ENCODE results near the gene SUSD4. TPM values are rescaled to one million over a fixed set of nuclear protein-coding genes. Genes with fewer than 3 reads are reported as not detected.

Gene SUSD4
- total RNA-seq, 1 experiment from 2014 or later, result 3.2 TPM

DNA sequence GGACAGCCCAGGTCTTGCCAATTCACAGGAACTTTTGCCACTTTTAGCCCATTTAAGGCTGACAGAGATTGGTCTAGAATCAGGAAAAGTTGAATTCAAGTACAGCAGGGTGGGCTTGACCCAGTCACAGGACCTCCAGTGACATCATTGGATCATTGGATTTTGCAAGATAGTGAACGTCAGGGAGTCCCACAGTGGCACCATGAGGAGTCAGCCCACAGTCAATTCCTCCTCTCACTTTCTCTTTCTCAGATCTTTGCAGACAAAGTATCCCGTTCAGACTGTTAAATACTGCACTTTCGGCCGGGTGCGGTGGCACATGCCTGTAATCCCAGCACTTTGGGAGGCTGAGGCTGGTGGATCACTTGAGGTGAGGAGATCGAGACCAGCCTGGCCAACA, 163.1 kb downstream of the SUSD4 start:
- Histone ChIP-seq H3K9me3 (ENCODE audit: insufficient read depth, low read depth) (peaks cover 4% of the 10 kb centered on the region; the same call in 1 of the 2 replicates), H3F3A (ENCODE audit: insufficient read depth, low read depth) (no peaks in the 10 kb centered on the region), H3K27ac (no peak overlapping the region), H3K9me2 (ENCODE audit: insufficient read depth) (no peaks in the 10 kb centered on the region), H3K27me3 (ENCODE audit: insufficient read depth, low read depth) (no peaks in the 10 kb centered on the region), H2AFZ (no peak overlapping the region), H3K4me3 (no peak overlapping the region), H4K20me1 (ENCODE audit: insufficient read depth) (no peaks in the 10 kb centered on the region), H3K36me3 (ENCODE audit: low read depth) (no peaks in the 10 kb centered on the region), H3K4me2 (no peak overlapping the region), H3K4me1 (replicated peaks; ENCODE audit: insufficient read depth) (no peaks in the 10 kb centered on the region), H3K79me2 (ENCODE audit: low read depth) (no peaks in the 10 kb centered on the region)
- BruUV-seq (replicated peaks), result no TSS peak
- no peak for TF ChIP-seq EZH2 (IDR thresholded peaks at IDR 0.05; ENCODE audit: low read depth)
- TF ChIP-seq, protein P1, sequence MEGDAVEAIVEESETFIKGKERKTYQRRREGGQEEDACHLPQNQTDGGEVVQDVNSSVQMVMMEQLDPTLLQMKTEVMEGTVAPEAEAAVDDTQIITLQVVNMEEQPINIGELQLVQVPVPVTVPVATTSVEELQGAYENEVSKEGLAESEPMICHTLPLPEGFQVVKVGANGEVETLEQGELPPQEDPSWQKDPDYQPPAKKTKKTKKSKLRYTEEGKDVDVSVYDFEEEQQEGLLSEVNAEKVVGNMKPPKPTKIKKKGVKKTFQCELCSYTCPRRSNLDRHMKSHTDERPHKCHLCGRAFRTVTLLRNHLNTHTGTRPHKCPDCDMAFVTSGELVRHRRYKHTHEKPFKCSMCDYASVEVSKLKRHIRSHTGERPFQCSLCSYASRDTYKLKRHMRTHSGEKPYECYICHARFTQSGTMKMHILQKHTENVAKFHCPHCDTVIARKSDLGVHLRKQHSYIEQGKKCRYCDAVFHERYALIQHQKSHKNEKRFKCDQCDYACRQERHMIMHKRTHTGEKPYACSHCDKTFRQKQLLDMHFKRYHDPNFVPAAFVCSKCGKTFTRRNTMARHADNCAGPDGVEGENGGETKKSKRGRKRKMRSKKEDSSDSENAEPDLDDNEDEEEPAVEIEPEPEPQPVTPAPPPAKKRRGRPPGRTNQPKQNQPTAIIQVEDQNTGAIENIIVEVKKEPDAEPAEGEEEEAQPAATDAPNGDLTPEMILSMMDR (conservative IDR thresholded peaks at IDR 0.05), result no peak
- ChIA-PET CTCF (interaction anchor here (0.9 kb wide), 1 partner anchor 40 kb away, joined by 3 read pairs; no protein-coding TSS in a partner anchor), POLR2A (ENCODE audit: unreplicated experiment) (no interaction called here)
- intact Hi-C loops (cut with micrococcal nuclease; ENCODE audit: unreplicated experiment), result no loop called here
- no peak for DNase-seq

- POLR2A ChIA-PET (ENCODE audit: unreplicated experiment), result interaction anchor here (0.6 kb wide), 1 partner anchor 15 kb away, joined by 3 read pairs; no protein-coding TSS in a partner anchor
- no peak for DNase-seq
- H3K9me2 ChIP-seq (ENCODE audit: insufficient read depth), result no peaks in the 10 kb centered on the region
These were observed 164.8 kb downstream of the SUSD4 start for GRCh38 chr1:223199094-223199647.

GRCh38 chr1:223198628-223198965, 165.4 kb downstream of the SUSD4 start:
- DNase-seq, result no peak
- TF ChIP-seq, protein P1 (conservative IDR thresholded peaks at IDR 0.05), result no peak
- no peak for TF ChIP-seq EZH2 (IDR thresholded peaks at IDR 0.05; ENCODE audit: low read depth)
- H3K4me3 ChIP-seq, result no peak overlapping the region
- H3K9me2 ChIP-seq (ENCODE audit: insufficient read depth), result no peaks in the 10 kb centered on the region
- ChIA-PET CTCF (no interaction called here), POLR2A (ENCODE audit: unreplicated experiment) (interaction anchor here (0.6 kb wide), 1 partner anchor 16 kb away, joined by 3 read pairs; no protein-coding TSS in a partner anchor)
- H3K4me2 ChIP-seq, result no peak overlapping the region
- BruUV-seq (replicated peaks), result no TSS peak
- no peaks in the 10 kb centered on the region for H3K79me2 ChIP-seq (ENCODE audit: low read depth)
- H3K27me3 ChIP-seq (ENCODE audit: insufficient read depth, low read depth), result no peaks in the 10 kb centered on the region
- intact Hi-C loops (cut with micrococcal nuclease; ENCODE audit: unreplicated experiment), result no loop called here
- no peak overlapping the region for H2AFZ ChIP-seq
- H3K4me1 ChIP-seq (replicated peaks; ENCODE audit: insufficient read depth), result no peaks in the 10 kb centered on the region
- H3K9me3 ChIP-seq (ENCODE audit: insufficient read depth, low read depth), result peaks cover 4% of the 10 kb centered on the region; the same call in 1 of the 2 replicates
- H3K36me3 ChIP-seq (ENCODE audit: low read depth), result no peaks in the 10 kb centered on the region
- no peaks in the 10 kb centered on the region for H4K20me1 ChIP-seq (ENCODE audit: insufficient read depth)
- H3F3A ChIP-seq (ENCODE audit: insufficient read depth, low read depth), result no peaks in the 10 kb centered on the region
- no peak overlapping the region for H3K27ac ChIP-seq

More at GRCh38 chr1:223199094-223199647, 164.8 kb downstream of the SUSD4 start:
- H2AFZ ChIP-seq, result no peak overlapping the region
- intact Hi-C loops (cut with micrococcal nuclease; ENCODE audit: unreplicated experiment), result no loop called here
- peaks cover 4% of the 10 kb centered on the region; the same call in 1 of the 2 replicates for H3K9me3 ChIP-seq (ENCODE audit: insufficient read depth, low read depth)
- H3K4me2 ChIP-seq, result no peak overlapping the region
- TF ChIP-seq, protein P1 (conservative IDR thresholded peaks at IDR 0.05), result no peak
- no peak for TF ChIP-seq EZH2 (IDR thresholded peaks at IDR 0.05; ENCODE audit: low read depth)
- no TSS peak for BruUV-seq (replicated peaks)
- H3K4me1 ChIP-seq (replicated peaks; ENCODE audit: insufficient read depth), result no peaks in the 10 kb centered on the region
- CTCF ChIA-PET, result no interaction called here
- H3K79me2 ChIP-seq (ENCODE audit: low read depth), result no peaks in the 10 kb centered on the region
- H3K36me3 ChIP-seq (ENCODE audit: low read depth), result no peaks in the 10 kb centered on the region
- H3K4me3 ChIP-seq, result no peak overlapping the region
- H4K20me1 ChIP-seq (ENCODE audit: insufficient read depth), result no peaks in the 10 kb centered on the region
- H3F3A ChIP-seq (ENCODE audit: insufficient read depth, low read depth), result no peaks in the 10 kb centered on the region
- no peaks in the 10 kb centered on the region for H3K27me3 ChIP-seq (ENCODE audit: insufficient read depth, low read depth)
- H3K27ac ChIP-seq, result no peak overlapping the region

All from PC-9 (cell line).